VCaP (cell line): ENCODE measurements around the gene P3H2.
"Not testable (repeated sequence)": the region's sequence is repeated elsewhere in the genome, so short reads cannot be mapped to it uniquely, and the experiment has no call there.

Experiments
- H3K27ac ChIP-seq: fragments of 450-650 bp; 2 replicates; pipeline ENCODE4 v1.5.1; 2017
- TF ChIP-seq, protein P1 (sequence below): fragments of 450-650 bp; conservative IDR thresholded peaks from 2 replicates; pipeline ENCODE4 v1.5.1; 2017; ENCODE audit warnings: mild to moderate bottlenecking, moderate library complexity

Gene P3H2

DNA sequence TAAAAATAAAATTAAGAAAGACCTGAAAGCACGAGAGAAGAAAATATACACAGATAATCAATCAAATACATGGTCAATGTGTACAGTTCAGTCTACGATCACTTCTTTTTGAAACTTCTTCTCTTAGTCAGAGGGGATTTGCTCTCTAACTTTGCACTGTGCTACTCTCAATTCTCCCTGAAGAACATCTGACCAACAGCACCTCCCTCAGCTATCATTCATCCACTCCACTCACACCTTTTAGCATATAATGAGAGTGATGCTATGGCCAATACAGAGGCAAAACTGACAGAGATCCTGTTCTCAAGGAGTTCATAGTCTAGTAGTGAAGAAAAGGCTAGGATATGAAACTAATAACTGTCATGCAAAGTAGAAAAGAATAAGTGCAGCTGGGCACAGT, 45.9 kb downstream of the P3H2 start:
- TF ChIP-seq, protein P1, sequence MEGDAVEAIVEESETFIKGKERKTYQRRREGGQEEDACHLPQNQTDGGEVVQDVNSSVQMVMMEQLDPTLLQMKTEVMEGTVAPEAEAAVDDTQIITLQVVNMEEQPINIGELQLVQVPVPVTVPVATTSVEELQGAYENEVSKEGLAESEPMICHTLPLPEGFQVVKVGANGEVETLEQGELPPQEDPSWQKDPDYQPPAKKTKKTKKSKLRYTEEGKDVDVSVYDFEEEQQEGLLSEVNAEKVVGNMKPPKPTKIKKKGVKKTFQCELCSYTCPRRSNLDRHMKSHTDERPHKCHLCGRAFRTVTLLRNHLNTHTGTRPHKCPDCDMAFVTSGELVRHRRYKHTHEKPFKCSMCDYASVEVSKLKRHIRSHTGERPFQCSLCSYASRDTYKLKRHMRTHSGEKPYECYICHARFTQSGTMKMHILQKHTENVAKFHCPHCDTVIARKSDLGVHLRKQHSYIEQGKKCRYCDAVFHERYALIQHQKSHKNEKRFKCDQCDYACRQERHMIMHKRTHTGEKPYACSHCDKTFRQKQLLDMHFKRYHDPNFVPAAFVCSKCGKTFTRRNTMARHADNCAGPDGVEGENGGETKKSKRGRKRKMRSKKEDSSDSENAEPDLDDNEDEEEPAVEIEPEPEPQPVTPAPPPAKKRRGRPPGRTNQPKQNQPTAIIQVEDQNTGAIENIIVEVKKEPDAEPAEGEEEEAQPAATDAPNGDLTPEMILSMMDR: no peak
- no peak overlapping the region for H3K27ac ChIP-seq

DNA sequence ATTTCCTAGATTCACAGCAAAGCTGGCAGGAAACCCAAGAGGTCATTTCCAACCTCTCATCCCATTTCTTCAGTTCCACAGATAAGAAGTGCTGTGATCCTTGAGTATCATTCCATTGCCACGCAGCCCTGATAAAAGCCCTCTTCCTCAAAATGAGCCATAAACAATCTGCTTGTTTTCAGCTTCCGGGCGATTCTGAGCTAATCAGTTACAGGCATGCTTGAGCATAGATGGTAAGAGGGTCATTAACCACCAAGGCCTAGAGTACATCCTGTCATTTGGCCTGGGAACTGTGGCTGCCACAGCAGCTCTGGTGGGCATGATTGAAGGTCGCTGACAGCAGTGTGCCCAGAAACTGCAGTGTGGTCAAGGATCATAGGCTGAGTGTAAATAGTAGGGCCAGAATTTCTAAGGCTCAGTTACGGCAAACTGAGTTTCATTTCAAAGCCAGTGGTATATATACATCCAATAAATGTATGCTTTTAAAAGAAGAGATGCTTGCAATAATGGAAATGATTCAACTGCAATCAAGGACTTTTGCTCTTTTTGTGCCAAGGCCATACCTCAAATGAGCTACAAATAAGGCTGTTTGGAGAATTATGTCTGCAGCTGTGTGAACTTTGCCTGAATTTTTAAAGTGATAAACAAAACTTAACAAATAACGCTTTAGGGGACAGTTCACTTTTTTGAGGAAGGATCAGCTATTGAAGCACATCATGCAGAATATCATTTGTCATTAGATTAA, 47.3 kb downstream of the P3H2 start:
- TF ChIP-seq, protein P1: no peak
- no peak overlapping the region for H3K27ac ChIP-seq

DNA sequence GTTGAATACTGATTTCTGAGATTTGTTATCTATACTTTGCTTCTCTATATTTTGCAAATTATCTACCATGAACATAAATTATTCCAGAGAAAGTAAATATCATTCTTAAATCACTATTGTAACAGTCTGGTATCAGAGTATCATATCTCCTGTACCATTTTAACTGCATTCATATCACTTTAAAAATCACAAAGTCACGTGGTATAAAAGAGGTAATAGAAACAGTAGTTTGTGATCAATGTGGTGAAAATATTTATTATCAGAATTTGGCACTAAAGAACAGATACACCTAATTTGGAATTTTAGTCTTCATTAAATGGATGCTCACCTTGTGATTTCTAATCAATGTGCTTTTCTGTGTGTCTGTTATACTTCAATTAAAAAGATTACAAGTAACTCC, 47.8 kb downstream of the P3H2 start:
- TF ChIP-seq, protein P1: no peak
- H3K27ac ChIP-seq: no peak overlapping the region

DNA sequence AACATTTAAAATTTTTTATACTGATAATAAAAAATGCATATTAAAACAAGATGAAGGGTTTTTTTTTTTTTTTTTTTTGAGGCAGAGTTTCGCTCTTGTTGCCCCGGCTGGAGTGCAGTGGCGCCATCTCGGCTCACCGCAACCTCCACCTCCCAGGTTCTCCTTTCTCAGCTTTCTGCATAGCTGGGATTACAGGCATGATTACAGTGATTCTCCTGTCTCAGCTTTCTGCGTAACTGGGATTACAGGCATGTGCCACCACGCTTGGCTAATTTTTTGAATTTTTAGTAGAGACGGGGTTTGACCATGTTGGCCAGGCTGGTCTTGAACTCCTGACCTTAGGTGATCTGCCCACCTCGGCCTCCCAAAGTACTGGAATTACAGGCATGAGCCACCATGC, 48.8 kb downstream of the P3H2 start:
- not testable (repeated sequence) for H3K27ac ChIP-seq

DNA sequence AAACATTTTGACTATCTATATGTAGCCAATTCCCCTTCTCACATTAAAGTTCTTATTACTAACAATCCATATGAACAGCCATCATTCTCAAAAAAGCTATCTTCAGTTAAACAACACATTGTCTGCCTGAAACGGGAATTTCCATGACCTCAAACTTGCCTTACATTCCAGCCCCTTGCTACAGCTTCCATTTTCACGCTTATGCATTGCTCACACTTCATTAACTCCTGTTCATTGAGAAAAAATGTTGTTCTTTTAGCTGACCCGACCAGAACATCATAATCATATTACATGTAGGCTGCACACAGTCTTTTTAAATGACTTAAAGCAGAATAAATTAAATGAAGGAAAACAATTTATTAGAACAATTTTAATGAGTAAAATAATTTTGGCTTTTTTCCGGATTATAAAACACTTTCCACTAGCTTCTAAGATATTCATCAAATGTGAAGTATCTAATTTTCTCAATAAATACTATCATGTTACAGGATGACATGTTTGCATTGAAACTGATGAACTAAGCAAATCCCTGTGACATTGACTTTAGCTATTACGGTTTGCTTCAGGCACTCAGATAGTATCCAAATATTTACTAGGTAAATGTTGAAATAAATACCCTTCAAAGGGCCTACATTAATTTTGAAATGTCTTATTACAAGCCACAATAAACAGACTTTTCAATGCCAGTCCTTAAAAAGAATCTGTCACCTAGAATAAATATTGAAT, 49.9 kb downstream of the P3H2 start:
- TF ChIP-seq, protein P1: no peak
- no peak overlapping the region for H3K27ac ChIP-seq

DNA sequence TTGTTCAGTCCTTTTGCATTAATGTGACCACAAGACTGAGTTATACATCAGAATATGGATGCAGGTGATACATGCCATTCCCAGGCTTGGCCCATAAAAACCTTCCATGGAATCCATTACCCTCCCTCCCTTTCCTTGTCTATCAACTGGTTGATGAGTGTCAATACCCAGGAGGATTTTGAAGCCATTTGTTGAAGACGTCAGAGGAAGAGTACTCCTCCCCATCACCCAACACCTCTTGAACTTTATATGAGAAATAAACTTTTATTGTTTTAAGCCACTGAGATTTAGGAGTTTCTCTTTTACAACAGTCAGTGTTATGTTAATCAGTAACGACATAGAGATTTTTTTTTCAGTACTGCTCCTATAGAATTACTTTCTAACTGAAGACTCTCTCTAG, 55.5 kb downstream of the P3H2 start:
- TF ChIP-seq, protein P1: no peak
- H3K27ac ChIP-seq: no peak overlapping the region

DNA sequence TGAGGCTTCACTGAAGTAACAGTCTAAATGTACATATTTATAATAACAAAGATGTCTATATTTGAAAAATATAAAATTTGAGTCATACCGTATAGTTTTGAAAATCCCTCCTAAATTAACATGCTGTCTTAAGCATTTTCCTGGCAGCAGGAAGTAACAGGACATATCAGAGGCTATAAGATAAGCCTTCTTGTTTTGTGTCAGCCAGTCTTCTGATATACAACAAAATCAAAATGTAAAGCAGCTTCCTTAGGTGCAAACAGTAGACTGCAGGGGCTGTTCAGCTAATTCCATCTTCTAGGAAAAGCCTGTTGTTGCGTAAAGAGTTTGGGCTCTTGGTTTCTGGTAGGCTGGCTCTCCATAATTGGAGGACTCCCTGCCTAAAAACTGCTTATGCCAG, 56.0 kb downstream of the P3H2 start:
- TF ChIP-seq, protein P1: no peak
- H3K27ac ChIP-seq: no peak overlapping the region

DNA sequence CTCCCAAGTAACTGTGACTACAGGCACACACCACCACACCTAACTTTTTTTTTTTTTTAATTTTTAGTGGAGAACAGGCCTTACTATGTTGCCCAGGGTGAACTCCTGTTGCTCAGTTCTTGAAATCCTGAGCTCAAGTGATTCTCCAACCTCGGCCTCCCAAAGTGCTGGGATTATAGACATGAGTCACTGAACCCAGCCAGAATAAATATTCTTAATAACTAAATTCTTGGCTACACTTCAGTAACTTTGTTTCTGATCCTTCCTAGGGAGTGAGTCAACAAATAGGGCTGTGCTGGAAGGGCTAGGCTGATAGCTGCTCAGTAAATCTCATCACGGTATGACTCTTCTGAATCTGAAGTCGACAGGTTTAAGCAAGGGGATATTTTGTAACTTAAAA, 56.6 kb downstream of the P3H2 start:
- TF ChIP-seq, protein P1: no peak
- H3K27ac ChIP-seq: no peak overlapping the region
